H1 (cell line): ENCODE results near the gene ISG15. TPM values are rescaled to one million over a fixed set of nuclear protein-coding genes. Genes with fewer than 3 reads are reported as not detected.

ENCODE experiments used
- CTCF ChIA-PET: fragments of 300-600 bp; sonication (Branson Sonifier 250); formaldehyde crosslinking; loops from one replicate; lab custom pipeline; 2021; ENCODE audit not compliant: partially characterized antibody; lab: Charles Lee
- POLR2A ChIA-PET: fragments of 300-600 bp; sonication (Branson Sonifier 250); formaldehyde crosslinking; loops from one replicate; lab custom pipeline; 2021; ENCODE audit warnings: inconsistent platforms; ENCODE audit not compliant: partially characterized antibody; lab: Charles Lee
- DNase-seq, 2 experiments: peaks; one replicate each; pipeline versions ENCODE4 v3.0.0 to v3.0.0-alpha.2; 2010 to 2022; ENCODE audit warnings: low spot score in 2 of 2, low read depth in 1 of 2, mixed read lengths in 1 of 2
- FAIRE-seq: peaks from 2 replicates; lab custom pipeline; 2011; peaks lifted over from hg19 to GRCh38; lab: Jason Lieb, UNC
- H2AFZ ChIP-seq: 2 replicates; pipeline ENCODE4 v1.8.1; 2012; ENCODE audit warnings: low read length, inconsistent platforms
- H2AK5ac ChIP-seq: 2 replicates; pipeline ENCODE4 v1.6.1; 2013; ENCODE audit warnings: low read depth, low read length
- H2BK120ac ChIP-seq: replicated peaks from 2 replicates; pipeline ENCODE3; 2013; ENCODE audit warnings: low read depth, low read length, inconsistent platforms
- H2BK12ac ChIP-seq: 2 replicates; pipeline ENCODE4 v1.6.1; 2013; ENCODE audit warnings: low read depth, low read length
- H2BK15ac ChIP-seq: 2 replicates; pipeline ENCODE4 v1.6.1; 2013; ENCODE audit warnings: low read length
- H2BK20ac ChIP-seq: 2 replicates; pipeline ENCODE4 v1.6.1; 2013; ENCODE audit warnings: low read length
- H2BK5ac ChIP-seq: 2 replicates; pipeline ENCODE4 v1.6.1; 2013; ENCODE audit warnings: low read depth, low read length
- H3K14ac ChIP-seq: 2 replicates; pipeline ENCODE4 v1.6.1; 2013; ENCODE audit warnings: inconsistent platforms; ENCODE audit not compliant: insufficient read length
- H3K18ac ChIP-seq: 2 replicates; pipeline ENCODE4 v1.6.1; 2013; ENCODE audit warnings: low read length; ENCODE audit errors: extremely low read depth
- H3K23ac ChIP-seq: 2 replicates; pipeline ENCODE4 v1.6.1; 2013; ENCODE audit warnings: inconsistent platforms; ENCODE audit not compliant: insufficient read length
- H3K23me2 ChIP-seq: 2 replicates; pipeline ENCODE4 v1.6.1; 2013; ENCODE audit warnings: low read depth, low read length
- H3K27ac ChIP-seq: 2 replicates; pipeline ENCODE4 v1.6.1; 2011; ENCODE audit warnings: low read depth, low read length, inconsistent platforms
- H3K27me3 ChIP-seq, 4 experiments: replicated peaks in 1 of 4; 1 replicate in 1 of 4; 2 replicates in 3 of 4; pipeline versions ENCODE4 v1.6.1 to v1.8.1; 2011 to 2013; ENCODE audit warnings: low read length in 3 of 4, mild to moderate bottlenecking in 3 of 4, inconsistent platforms in 2 of 4, mixed read lengths in 2 of 4, moderate library complexity in 1 of 4; ENCODE audit not compliant: control insufficient read depth in 3 of 4, insufficient read depth in 3 of 4; ENCODE audit errors: extremely low read depth in 1 of 4
- H3K36me3 ChIP-seq, 4 experiments: 2 replicates each; pipeline versions ENCODE4 v1.6.1 to v1.8.1; 2011 to 2013; ENCODE audit warnings: mild to moderate bottlenecking in 4 of 4, low read length in 3 of 4, moderate library complexity in 2 of 4, control low read depth in 1 of 4, inconsistent platforms in 1 of 4; ENCODE audit not compliant: insufficient read depth in 4 of 4, control insufficient read depth in 2 of 4
- H3K4ac ChIP-seq: replicated peaks from 2 replicates; pipeline ENCODE3; 2013; ENCODE audit warnings: low read length, low read depth, mixed read lengths, inconsistent platforms; ENCODE audit not compliant: insufficient read length
- H3K4me1 ChIP-seq, 4 experiments: replicated peaks in 1 of 4; 1 replicate in 1 of 4; 2 replicates in 3 of 4; pipeline versions ENCODE4 v1.6.1 to v1.8.1; 2011 to 2013; ENCODE audit warnings: low read length in 3 of 4, inconsistent platforms in 2 of 4, mixed read lengths in 1 of 4; ENCODE audit not compliant: insufficient read depth in 4 of 4, control insufficient read depth in 3 of 4
- H3K4me2 ChIP-seq, 2 experiments: 2 replicates each; pipeline versions ENCODE4 v1.6.1 to v1.8.1; 2011 to 2013; ENCODE audit warnings: low read depth in 2 of 2, low read length in 2 of 2, control low read depth in 1 of 2, inconsistent platforms in 1 of 2, mild to moderate bottlenecking in 1 of 2; ENCODE audit not compliant: insufficient read depth in 1 of 2
- H3K4me3 ChIP-seq, 4 experiments: fragments of 200-600, 300-600 bp in 1 of 4; sonication (generic), shearing (Covaris generic), sonication (Bioruptor Twin) in 1 of 4; 2 replicates each; pipeline versions ENCODE4 v1.5.1 to v1.8.1; 2011 to 2016; ENCODE audit warnings: low read length in 4 of 4, low read depth in 3 of 4, control low read depth in 2 of 4, inconsistent platforms in 2 of 4, mild to moderate bottlenecking in 2 of 4, mixed read lengths in 1 of 4, moderate library complexity in 1 of 4; ENCODE audit not compliant: insufficient read depth in 2 of 4; ENCODE audit errors: extremely low read depth in 1 of 4
- H3K56ac ChIP-seq: replicated peaks from 2 replicates; pipeline ENCODE3; 2013; ENCODE audit warnings: low read depth, mild to moderate bottlenecking, mixed read lengths, low read length, inconsistent platforms; ENCODE audit not compliant: insufficient read length
- H3K79me1 ChIP-seq: 2 replicates; pipeline ENCODE4 v1.6.1; 2013; ENCODE audit warnings: low read depth, low read length, control low read depth
- H3K79me2 ChIP-seq, 2 experiments: 2 replicates each; pipeline versions ENCODE4 v1.6.1 to v1.8.1; 2012 to 2013; ENCODE audit warnings: low read length in 2 of 2, mild to moderate bottlenecking in 2 of 2, inconsistent platforms in 1 of 2; ENCODE audit not compliant: insufficient read depth in 2 of 2, control insufficient read depth in 1 of 2
- H3K9ac ChIP-seq, 4 experiments: replicated peaks in 1 of 4; 1 replicate in 1 of 4; 2 replicates in 3 of 4; pipeline versions ENCODE4 v1.6.1 to v1.8.1; 2011 to 2013; ENCODE audit warnings: low read depth in 3 of 4, low read length in 3 of 4, control low read depth in 2 of 4, mild to moderate bottlenecking in 2 of 4, moderate library complexity in 2 of 4, inconsistent platforms in 1 of 4; ENCODE audit errors: extremely low read depth in 1 of 4
- H3K9me3 ChIP-seq, 2 experiments: 2 replicates each; pipeline versions ENCODE4 v1.6.1 to v1.8.1; 2012 to 2013; ENCODE audit warnings: mild to moderate bottlenecking in 2 of 2, moderate library complexity in 2 of 2, control low read depth in 1 of 2, inconsistent platforms in 1 of 2, low read depth in 1 of 2, low read length in 1 of 2, mixed read lengths in 1 of 2; ENCODE audit not compliant: insufficient read depth in 2 of 2
- H4K20me1 ChIP-seq, 2 experiments: replicated peaks in 1 of 2; 2 replicates each; pipeline versions ENCODE3 to v1.8.1; 2011 to 2013; ENCODE audit warnings: inconsistent platforms in 2 of 2, low read length in 2 of 2, mild to moderate bottlenecking in 1 of 2; ENCODE audit not compliant: insufficient read depth in 2 of 2, control insufficient read depth in 1 of 2
- H4K5ac ChIP-seq: 2 replicates; pipeline ENCODE4 v1.6.1; 2013; ENCODE audit warnings: low read length, low read depth, mixed read lengths, inconsistent platforms; ENCODE audit not compliant: insufficient read length
- H4K8ac ChIP-seq: 2 replicates; pipeline ENCODE4 v1.8.0; 2013; ENCODE audit warnings: mild to moderate bottlenecking, moderate library complexity, low read length, inconsistent platforms; ENCODE audit not compliant: insufficient read depth; ENCODE audit errors: extremely low read depth
- H4K91ac ChIP-seq: replicated peaks from 2 replicates; pipeline ENCODE3; 2013; ENCODE audit warnings: low read length, mixed read lengths, inconsistent platforms; ENCODE audit not compliant: insufficient read length
- BACH1 ChIP-seq: IDR thresholded peaks from 2 replicates; pipeline ENCODE4 v1.6.1; 2012; ENCODE audit warnings: low read length, improper control_type of control experiment
- CBX5 ChIP-seq: fragments of 300-800, 300-1000 bp; sonication (generic); IDR thresholded peaks from 2 replicates; pipeline ENCODE4 v1.7.1; 2016; ENCODE audit warnings: antibody characterized with exemption, low read length, low read depth
- CHD2 ChIP-seq: IDR thresholded peaks from 2 replicates; pipeline ENCODE4 v1.6.1; 2012; ENCODE audit warnings: low read length, improper control_type of control experiment
- CTBP2 ChIP-seq: IDR thresholded peaks from 2 replicates; pipeline ENCODE4 v1.7.0; 2011; ENCODE audit warnings: borderline replicate concordance, mild to moderate bottlenecking, moderate library complexity, mixed read lengths, low read length; ENCODE audit not compliant: insufficient read depth, insufficient read length
- HDAC6 ChIP-seq: IDR thresholded peaks from one replicate; pipeline ENCODE4 v1.7.1; 2012; ENCODE audit warnings: low read depth, mild to moderate bottlenecking, inconsistent platforms, low read length, moderate library complexity
- NANOG ChIP-seq: IDR thresholded peaks from 2 replicates; pipeline ENCODE4 v1.6.1; 2011; ENCODE audit warnings: low read length, low read depth, mild to moderate bottlenecking, inconsistent platforms; ENCODE audit not compliant: insufficient read depth, poor library complexity, severe bottlenecking
- RAD21 ChIP-seq, 2 experiments: IDR thresholded peaks in 1 of 2; conservative IDR thresholded peaks in 1 of 2; 2 replicates each; pipeline ENCODE4 v1.6.1; 2011; ENCODE audit warnings: low read depth in 2 of 2, low read length in 2 of 2, improper control_type of control experiment in 1 of 2, inconsistent platforms in 1 of 2, mild to moderate bottlenecking in 1 of 2, moderate library complexity in 1 of 2
- SUZ12 ChIP-seq: fragments of 200-600 bp; sonication (generic); IDR thresholded peaks from 2 replicates; pipeline ENCODE4 v1.6.1; 2012; ENCODE audit warnings: mild to moderate bottlenecking, inconsistent platforms, low read length, moderate library complexity, mixed read lengths
- TAF7 ChIP-seq: optimal IDR thresholded peaks from 2 replicates; pipeline ENCODE3; 2011; ENCODE audit warnings: low read depth, mild to moderate bottlenecking, inconsistent platforms, low read length, moderate library complexity, borderline replicate concordance
- WGBS, 2 experiments: shearing (Covaris generic) in 1 of 2; methylation state at CpG; one replicate each; pipeline versions ENCODE4 v1.1.6 to v1.1.7; 2013 to 2015; ENCODE audit warnings: low lambda C conversion rate in 2 of 2, mixed read lengths in 2 of 2, inconsistent platforms in 1 of 2, low coverage in 1 of 2, missing lambda C conversion rate in 1 of 2; ENCODE audit not compliant: insufficient replicate concordance in 2 of 2, insufficient coverage in 1 of 2, insufficient read length in 1 of 2; ENCODE audit errors: extremely low coverage in 1 of 2, missing lambda C conversion rate in 1 of 2; 5-methylcytosine and 5-hydroxymethylcytosine counted together
- polyA plus RNA-seq, 7 experiments: library from polyadenylated mRNA; depleted of rRNA in 3 of 7; stranded (reverse) in 5 of 7; unstranded in 2 of 7; fragments of >200 nt in 5 of 7; fragments of 200-250 nt in 2 of 7; gene quantifications; 1 replicate in 5 of 7; 2 replicates in 1 of 7; 4 replicates in 1 of 7; pipeline versions ENCODE4 v1.2.1 to v1.2.3, GENCODE V29; 2011 to 2013; ENCODE audit warnings: missing spikeins in 2 of 7, mixed read lengths in 2 of 7
- total RNA-seq: library from RNA; stranded (reverse); fragmentation: NEBNext Ultra II Directional; extraction: Animal tissue kit (Norgen Biotek cat#: 25700); gene quantifications from 2 replicates; pipeline ENCODE4 v1.2.1, GENCODE V29; 2021

The ISG15 gene
- total and polyA plus RNA-seq, 2 of the 8 experiments (the other 6 are each of a cell fraction or from before 2014, with no cell fraction given): 29.3 to 121 TPM

DNA sequence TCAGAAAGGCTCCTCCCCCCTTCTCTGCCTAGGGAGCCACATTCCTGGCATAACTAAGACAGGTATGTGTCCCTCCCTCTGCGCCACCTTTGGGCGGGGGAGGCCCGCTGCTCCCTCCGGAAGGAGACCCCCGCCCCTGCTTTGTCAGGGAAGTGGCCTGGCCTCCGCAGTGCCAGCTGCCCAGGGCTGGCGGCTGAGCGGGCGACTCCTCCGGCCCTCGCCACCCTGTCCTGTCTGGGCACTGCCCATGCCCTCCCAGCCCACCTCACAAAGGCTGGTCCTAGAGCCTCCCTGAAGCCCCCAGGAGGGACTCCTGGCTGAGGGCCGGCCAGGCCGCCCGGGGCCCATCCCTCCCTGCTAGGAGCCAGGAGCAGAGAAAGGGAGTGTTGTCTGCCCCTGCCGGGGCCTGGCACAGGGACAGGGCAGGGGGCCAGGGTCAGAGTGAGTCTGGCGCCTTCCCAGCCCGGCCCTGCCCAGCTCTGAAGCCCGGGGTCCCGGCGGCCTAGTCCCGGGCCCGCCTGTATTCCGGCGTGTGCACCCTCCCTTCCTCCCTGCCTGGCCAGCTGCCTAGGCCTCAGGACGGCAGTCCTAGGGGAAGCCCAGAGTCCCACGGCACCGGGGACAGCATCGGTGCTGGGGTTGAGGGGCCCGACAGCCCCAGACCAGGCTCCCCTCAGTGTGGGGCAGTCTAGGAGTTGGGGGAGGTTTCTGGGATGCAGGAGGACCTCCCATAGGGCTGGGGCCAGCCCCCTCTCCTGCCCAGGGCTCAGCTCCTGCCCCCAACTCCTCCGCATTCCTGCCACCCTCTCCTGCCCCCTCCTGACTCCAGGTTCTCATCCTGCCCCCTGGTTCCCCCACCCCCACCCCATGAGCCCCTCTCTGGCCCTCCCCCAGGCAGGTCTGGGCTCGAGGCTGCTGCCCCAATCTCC, 11.7 kb downstream of the ISG15 start:
- Histone ChIP-seq H4K8ac (peak overlapping the region; percentile 92), H3K36me3 (peaks cover 0 to 24% (median 5%) of the 10 kb centered on the region in 4 experiments; a peak in 4 of 8 replicates), H2BK5ac (peak overlapping the region; percentile 96; the same call in 1 of the 2 replicates), H4K20me1 (peaks cover 6 to 19% of the 10 kb centered on the region in 2 experiments), H3K4me2 (peak overlapping the region; percentile 13 to 44; a peak in 3 of 4 replicates), H2BK120ac (peak overlapping the region; percentile 94), H3K14ac (no peak overlapping the region), H3K27me3 (no peaks in the 10 kb centered on the region), H4K91ac (peak overlapping the region; percentile 80), H3K27ac (peak overlapping the region; percentile 61; the same call in 1 of the 2 replicates), H2AFZ (no peak overlapping the region), H3K56ac (peak overlapping the region; percentile 16), H3K79me2 (peaks cover 0 to 13% of the 10 kb centered on the region in 2 experiments; a peak in 1 of 4 replicates), H3K9me3 (no peaks in the 10 kb centered on the region), H3K4me1 (peaks cover 2 to 57% (median 38%) of the 10 kb centered on the region in 4 experiments), H3K79me1 (peaks cover 16% of the 10 kb centered on the region), H3K4ac (peak overlapping the region; percentile 78), H3K9ac (peak overlapping the region in 1 of 4 experiments; percentile 6; a peak in 2 of 7 replicates), H2BK20ac (peak overlapping the region; percentile 61; the same call in 1 of the 2 replicates), H2AK5ac (0 out of 2 replicates have a peak overlapping the region, but pooled peaks have one; percentile 90), H2BK15ac (no peak overlapping the region; the same call in 1 of the 2 replicates), H4K5ac (peak overlapping the region; percentile 85), H3K23me2 (peaks cover 7% of the 10 kb centered on the region; the same call in 1 of the 2 replicates), H3K23ac (no peak overlapping the region), H3K4me3 (peak overlapping the region in 1 of 4 experiments; percentile 36; a peak in 2 of 8 replicates), H2BK12ac (peak overlapping the region; percentile 99; the same call in 1 of the 2 replicates), H3K18ac (peak overlapping the region; percentile 98)
- POLR2A ChIA-PET: interaction anchor here (0.7 to 14.9 kb wide), 16 partner anchors 9 to 206 kb away, joined by 3 to 245 read pairs (median 5); partner anchors contain the start of genes HES4, ISG15, NOC2L and SDF4
- DNase-seq (no peak), FAIRE-seq (no peak)
- WGBS, 2 experiments: 51% methylated on average over 17 of the region's 31 CpGs; no CpG with 5 or more reads in 1 of the 2 experiments
- CTCF ChIA-PET: interaction anchor here (0.7 to 4.2 kb wide), 7 partner anchors 8 to 184 kb away, joined by 3 to 20 read pairs (median 7); partner anchors contain the start of gene ISG15
- TF ChIP-seq BACH1 (no peak), CHD2 (no peak), HDAC6 (no peak), CBX5 (no peak), SUZ12 (no peak), NANOG (no peak), CTBP2 (peak; percentile 92), RAD21 (IDR thresholded peaks at IDR 0.05 in 1 of 2, conservative IDR thresholded peaks at IDR 0.05 in 1 of 2; ENCODE audit: low read depth in 2 of 2, low read length in 2 of 2) (no peak), TAF7 (no peak)
